ENCODE data around the gene MFSD6. TPM values are rescaled to one million over a fixed set of nuclear protein-coding genes. Genes with fewer than 3 reads are reported as not detected.

The MFSD6 gene
- total and polyA plus RNA-seq, 2 of the 8 experiments (the other 6 are each of a cell fraction or from before 2014, with no cell fraction given), result 1.8 to 5.1 TPM

GRCh38 chr2:190376591-190377245, 31.4 kb upstream of the MFSD6 start (continued):
- TF ChIP-seq ATF3 (IDR thresholded peaks at IDR 0.05; ENCODE audit: insufficient read depth, low read depth, low read length) (no peak), KDM1A (IDR thresholded peaks at IDR 0.05; ENCODE audit: borderline replicate concordance, low read length) (no peak), SIRT6 (IDR thresholded peaks at IDR 0.05; ENCODE audit: low read length) (no peak), CHD2 (IDR thresholded peaks at IDR 0.05; ENCODE audit: low read length) (no peak), POLR2AphosphoS5 (IDR thresholded peaks at IDR 0.05; ENCODE audit: low read depth, low read length) (no peak), MAX (IDR thresholded peaks at IDR 0.05) (no peak), GABPA (IDR thresholded peaks at IDR 0.05; ENCODE audit: borderline replicate concordance, insufficient read depth, low read length) (no peak), SIN3A (conservative IDR thresholded peaks at IDR 0.05 in 1 of 2, IDR thresholded peaks at IDR 0.05 in 1 of 2; ENCODE audit: low read depth in 1 of 2, low read length in 2 of 2) (no peak), SP4 (IDR thresholded peaks at IDR 0.05; ENCODE audit: low read length) (no peak)
